A673 (cell line): Measurements from ENCODE around the gene MED15.

Experiments used
- CTCF ChIP-seq: fragments of 300-800, 200-600 bp; sonication (generic); conservative IDR thresholded peaks from 2 replicates; pipeline ENCODE4 v1.5.1; 2017; ENCODE audit warnings: low read depth, mild to moderate bottlenecking, antibody characterized with exemption, low read length, moderate library complexity, mixed read lengths
- EZH2 ChIP-seq: fragments of 200-600 bp; sonication (generic); IDR thresholded peaks from 2 replicates; pipeline ENCODE4 v1.6.1; 2017; ENCODE audit warnings: borderline replicate concordance, low read depth, mild to moderate bottlenecking, mixed read lengths, antibody characterized with exemption, low read length; ENCODE audit not compliant: poor library complexity, severe bottlenecking

DNA sequence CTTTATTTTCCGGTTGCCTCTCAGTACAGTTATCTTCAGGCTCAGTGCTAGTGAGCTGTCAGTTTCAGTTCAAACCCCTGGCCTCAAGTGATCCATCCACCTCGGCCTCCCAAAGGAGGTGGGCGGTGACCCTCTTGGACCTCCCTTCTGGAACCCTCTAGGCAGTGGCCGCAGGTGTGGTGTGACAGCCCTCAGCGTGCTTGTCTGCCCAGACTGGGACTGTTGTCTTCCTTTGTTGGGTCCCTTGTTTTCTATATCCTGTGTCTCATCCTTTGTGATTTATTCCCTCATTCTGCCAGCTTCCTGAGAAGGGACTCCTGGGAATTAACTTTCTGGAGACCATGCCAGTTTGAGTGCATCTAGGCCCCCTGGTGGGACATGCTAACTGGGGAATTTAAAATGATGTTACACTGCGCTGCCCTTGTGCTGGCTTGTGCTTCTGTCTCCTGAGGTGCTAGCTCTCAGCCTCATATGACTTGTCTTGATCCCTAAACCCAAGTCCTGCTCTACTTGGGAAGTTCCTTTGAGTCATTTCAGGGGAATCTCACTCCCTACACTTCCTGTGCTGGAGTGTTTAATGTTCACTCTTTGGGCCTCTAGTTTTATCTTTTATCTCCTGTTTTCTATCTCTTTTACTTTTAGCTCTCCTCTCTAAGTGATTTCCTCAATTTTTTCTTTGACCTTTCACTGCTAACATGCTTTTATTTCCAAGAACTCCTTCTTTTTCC lies 19.4 kb downstream of the MED15 start:
- TF ChIP-seq CTCF, result no peak; the same call in 1 of the 2 replicates
- TF ChIP-seq EZH2, result no peak
